HG03439 (cell line): Measurements from ENCODE around the gene PEX5L.
A peak's percentile ranks its signal among the peaks of the same experiment; 100 is the strongest.

ENCODE experiments used
- ATAC-seq: cut with Tn5 transposase; IDR thresholded peaks from one replicate; pipeline ENCODE4 v1.9.1; 2021; ENCODE audit warnings: mild to moderate bottlenecking, moderate library complexity; ENCODE audit not compliant: unreplicated experiment

PEX5L gene

GRCh38 chr3:179957264-179957845 is 79.4 kb downstream of the PEX5L start:
- peak; percentile 25 for ATAC-seq

GRCh38 chr3:179956416-179956830 is 80.3 kb downstream of the PEX5L start:
- peak; percentile 95 for ATAC-seq

DNA sequence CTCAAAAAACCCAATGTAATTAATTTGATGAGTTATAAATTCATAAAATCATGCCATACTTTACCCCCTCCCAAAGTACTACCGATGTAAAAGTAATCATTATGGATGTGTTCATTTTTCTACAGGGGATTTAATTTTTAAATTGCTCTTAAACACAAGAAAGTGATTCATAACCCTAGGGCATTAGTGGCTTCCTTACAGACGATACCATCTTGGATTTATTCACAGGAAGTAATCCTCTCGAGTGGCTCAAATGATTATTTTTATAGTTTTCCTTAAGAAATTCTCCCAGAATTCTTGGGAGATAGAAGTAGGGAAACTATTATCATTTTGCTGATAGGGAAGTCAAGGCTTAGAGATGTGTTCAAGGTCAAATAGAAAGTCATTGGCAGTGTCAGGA is 80.9 kb downstream of the PEX5L start:
- no peak for ATAC-seq

- ATAC-seq: no peak
Observed at GRCh38 chr3:179955286-179955685, 81.5 kb downstream of the PEX5L start.

DNA sequence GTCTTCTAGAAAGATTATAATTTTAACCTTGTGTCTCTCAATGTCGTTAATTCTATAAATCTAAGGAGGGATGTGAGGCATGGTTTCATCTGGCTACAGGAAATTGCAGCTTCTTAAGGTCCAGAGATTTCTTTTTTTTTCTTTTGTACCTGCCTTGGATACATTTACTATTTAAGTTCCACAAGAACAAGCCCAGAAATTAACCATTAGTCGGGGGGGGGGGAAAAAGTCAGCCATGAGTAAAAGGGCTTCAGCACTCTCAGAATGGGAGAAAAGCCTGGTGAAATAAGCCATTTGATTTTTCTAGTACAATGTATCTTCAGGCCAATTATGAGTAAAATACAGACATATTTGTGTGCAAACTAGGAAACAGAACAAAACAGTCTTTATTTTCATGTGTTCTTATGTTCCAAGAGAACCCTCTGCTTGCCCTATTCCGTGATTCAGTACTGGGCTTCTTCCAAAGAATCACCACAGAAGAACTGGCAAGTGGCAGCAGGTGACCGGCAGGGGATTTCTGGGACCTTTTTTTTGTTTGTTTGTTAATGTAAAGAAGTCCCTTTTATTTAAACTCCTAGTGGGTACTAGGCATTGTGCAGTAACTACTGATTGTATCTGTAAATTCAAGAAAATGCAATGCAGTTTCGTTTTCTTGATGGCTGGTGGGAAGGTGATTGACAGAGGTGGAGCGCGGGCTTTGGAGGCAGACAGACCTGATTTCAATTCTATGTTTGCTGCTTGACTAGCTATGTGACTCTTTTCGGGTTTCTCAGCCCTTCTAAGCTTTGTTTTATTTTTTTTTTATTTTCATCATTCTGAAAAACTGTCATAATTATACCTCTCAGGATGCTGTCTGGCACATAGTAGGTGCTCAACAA is 82.5 kb downstream of the PEX5L start:
- ATAC-seq: no peak

DNA sequence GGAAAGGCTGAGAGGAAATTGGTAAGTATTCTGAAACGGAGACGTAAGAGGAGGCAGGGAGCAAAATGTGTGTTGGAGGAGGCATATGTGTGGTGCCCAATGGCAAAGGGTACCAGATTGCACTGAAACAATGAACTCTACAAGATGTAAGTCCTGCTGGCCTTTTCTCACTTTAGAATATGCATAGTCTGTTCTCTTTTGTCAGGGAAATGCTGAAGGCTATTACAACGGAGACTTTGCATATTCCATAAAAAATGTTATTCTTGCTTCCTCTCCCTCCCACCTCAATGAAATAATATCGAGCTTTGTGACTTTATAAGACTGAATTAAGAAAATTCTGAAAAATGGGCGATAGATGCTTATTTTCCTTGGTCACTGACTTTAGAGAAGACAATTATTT is 85.9 kb downstream of the PEX5L start:
- ATAC-seq: no peak

GRCh38 chr3:179949869-179950268 is 86.9 kb downstream of the PEX5L start:
- peak; percentile 25 for ATAC-seq

DNA sequence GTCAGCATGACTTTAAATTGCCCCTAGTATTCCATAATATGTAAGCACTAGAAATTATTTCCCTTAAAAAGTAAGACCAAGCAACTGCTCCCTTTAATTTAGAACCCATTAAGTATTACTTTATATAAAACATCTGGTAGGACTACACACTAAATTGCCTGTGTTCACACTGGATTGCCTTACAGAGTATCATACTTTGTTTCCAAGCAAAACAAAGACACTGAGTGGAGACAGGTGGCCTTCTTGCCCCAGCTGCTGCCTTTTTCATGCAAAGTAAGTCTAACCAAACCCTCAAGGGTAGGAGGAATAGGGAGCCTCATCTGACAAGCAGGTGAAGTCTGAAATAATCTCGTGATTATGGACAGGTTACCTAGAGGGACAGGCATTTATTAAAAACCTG is 87.3 kb downstream of the PEX5L start:
- ATAC-seq: peak; percentile 88

DNA sequence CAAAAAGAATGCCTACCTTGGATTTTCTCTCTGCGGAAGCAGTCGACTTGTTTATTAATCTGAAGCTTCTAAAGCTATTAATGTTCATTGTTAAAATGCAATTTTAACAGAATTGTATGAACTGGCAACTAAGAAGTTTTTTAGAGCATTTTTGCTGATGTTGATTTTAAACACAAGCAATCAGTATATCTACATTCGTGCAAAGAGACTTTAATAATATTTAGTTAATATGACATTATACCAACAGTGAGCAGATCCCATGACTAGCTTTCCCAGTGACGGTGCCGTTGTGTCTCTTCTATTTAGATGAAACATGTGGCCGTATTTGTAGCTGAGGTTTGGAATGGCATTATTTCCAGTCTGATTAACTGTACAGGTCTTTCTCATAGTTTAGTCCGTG is 88.0 kb downstream of the PEX5L start:
- ATAC-seq: no peak

DNA sequence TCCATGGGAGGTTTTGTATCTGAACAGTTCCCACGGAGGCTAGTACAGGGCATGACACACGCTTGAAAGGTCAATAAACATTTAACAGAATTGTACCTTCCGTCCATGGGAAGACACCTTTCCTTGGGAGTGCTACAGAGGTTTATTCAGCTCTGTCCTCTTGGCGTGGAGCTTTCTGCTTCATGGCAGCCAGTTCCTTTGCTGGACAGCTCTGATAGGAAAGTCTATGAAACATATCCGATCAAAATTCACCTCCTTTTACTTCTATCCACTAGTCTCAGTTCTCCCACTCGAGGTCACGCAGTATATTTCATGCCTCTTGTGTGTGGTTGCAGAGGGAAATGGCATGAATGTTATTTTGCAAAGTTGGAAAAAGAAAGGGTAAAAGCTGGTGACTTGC is 91.2 kb downstream of the PEX5L start:
- ATAC-seq: no peak

GRCh38 chr3:179943117-179943880 is 93.4 kb downstream of the PEX5L start:
- no peak for ATAC-seq

GRCh38 chr3:179942553-179943075 is 94.1 kb downstream of the PEX5L start:
- no peak for ATAC-seq

DNA sequence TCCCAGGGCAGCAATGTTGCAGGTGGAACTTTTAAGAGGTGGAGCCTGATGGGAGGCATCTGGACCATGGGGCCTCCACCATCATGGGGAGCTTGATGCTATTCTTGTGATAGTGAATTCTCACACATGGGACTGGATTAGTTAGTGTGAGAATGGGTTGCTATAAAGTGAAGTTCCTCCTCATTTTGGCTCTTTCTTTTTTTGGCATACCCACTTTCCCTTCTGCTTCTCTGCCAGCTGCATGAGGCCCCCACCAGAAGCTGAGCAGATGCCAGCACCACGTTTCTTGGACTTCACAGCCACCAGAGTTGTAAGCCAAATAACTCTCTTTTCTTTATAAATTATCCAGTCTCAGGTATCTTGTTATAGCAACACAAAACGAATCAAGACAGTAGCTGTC is 101.0 kb downstream of the PEX5L start:
- ATAC-seq: no peak

- no peak for ATAC-seq
Observed at GRCh38 chr3:179933914-179934313, 102.8 kb downstream of the PEX5L start.

GRCh38 chr3:179933080-179933479 is 103.7 kb downstream of the PEX5L start:
- ATAC-seq: no peak

DNA sequence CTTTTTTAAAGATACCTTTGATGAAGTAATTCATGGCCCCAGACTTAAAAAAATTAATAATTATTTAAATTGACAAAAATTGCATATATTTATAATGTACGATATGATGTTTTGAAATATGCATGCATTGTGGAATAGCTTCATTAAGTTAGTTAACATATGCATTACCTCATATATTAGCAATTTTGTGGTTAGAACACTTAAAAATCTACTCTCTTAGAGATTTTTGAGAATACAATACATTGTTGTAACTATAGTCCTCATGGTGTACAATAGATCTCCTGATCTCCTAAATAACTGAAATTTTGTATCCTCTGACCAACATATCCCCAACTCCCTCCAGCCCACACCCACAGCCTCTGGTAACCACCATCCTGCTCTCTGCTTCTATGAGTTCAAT is 104.1 kb downstream of the PEX5L start:
- no peak for ATAC-seq

DNA sequence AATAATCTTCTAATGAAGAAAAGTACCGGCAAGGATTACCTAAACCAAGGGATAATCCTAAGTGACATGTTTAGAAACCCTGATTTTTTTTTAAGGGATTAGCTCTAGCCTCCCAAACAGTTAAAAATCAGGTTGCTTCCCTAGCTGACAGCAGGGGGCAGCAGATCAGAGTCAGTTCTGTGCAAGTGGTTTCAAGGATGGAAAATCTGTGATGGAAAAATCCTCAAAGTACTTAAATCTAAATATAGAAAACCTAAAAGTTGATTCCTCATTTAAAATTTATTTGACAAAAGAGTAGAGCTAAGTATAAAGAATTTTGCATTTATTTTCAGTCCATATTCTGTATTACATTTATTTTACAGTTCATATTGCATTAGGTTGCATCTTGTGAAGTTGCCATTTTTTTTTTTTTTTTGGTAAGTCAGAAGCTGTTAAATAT is 107.6 kb downstream of the PEX5L start:
- peak; percentile 67 for ATAC-seq

- ATAC-seq: no peak
Observed at GRCh38 chr3:179927191-179927590, 109.5 kb downstream of the PEX5L start.

GRCh38 chr3:179921951-179922350 is 114.8 kb downstream of the PEX5L start:
- no peak for ATAC-seq

GRCh38 chr3:179921500-179921899 is 115.2 kb downstream of the PEX5L start:
- peak; percentile 92 for ATAC-seq

- ATAC-seq: no peak
Observed at GRCh38 chr3:179907784-179908482, 128.8 kb downstream of the PEX5L start.
